Ovary (tissue), 9 donors: ENCODE measurements around the gene ZKSCAN3. TPM values are rescaled to one million over a fixed set of nuclear protein-coding genes. Genes with fewer than 3 reads are reported as not detected.
A peak's percentile ranks its signal among the peaks of the same experiment; 100 is the strongest.

Experiments used
- DNase-seq, 5 donors: peaks; one replicate each; pipeline ENCODE4 v3.0.0-alpha.2; 2019 to 2020
- H3K27ac ChIP-seq, 2 donors: fragments of 200-600 bp; one replicate each; pipeline versions ENCODE4 v1.5.1 to v1.8.0; 2019 to 2022
- H3K27me3 ChIP-seq: fragments of 200-600 bp; one replicate; pipeline ENCODE4 v1.8.0; 2022
- H3K36me3 ChIP-seq: fragments of 200-600 bp; sonication (generic); one replicate; pipeline ENCODE4 v1.5.1; 2019
- H3K4me1 ChIP-seq: one replicate; pipeline ENCODE4 v1.8.1; 2013; ENCODE audit warnings: mild to moderate bottlenecking, moderate library complexity; ENCODE audit not compliant: insufficient read depth
- H3K4me3 ChIP-seq: fragments of 200-600 bp; sonication (generic); one replicate; pipeline ENCODE4 v1.5.1; 2017
- H3K9me3 ChIP-seq, 2 donors: fragments of 200-600 bp in 1 of 2; sonication (generic) in 1 of 2; one replicate each; pipeline versions ENCODE4 v1.5.1 to v1.8.1; 2013 to 2019; ENCODE audit warnings: mild to moderate bottlenecking in 1 of 2, moderate library complexity in 1 of 2
- CTCF ChIP-seq, 3 donors: fragments of 450-650 bp in 2 of 3; fragments of 200-600 bp in 1 of 3; IDR thresholded peaks; one replicate each; pipeline versions ENCODE4 v1.5.1 to v1.8.0; 2016 to 2022; ENCODE audit warnings: antibody characterized with exemption in 3 of 3, mild to moderate bottlenecking in 1 of 3
- EP300 ChIP-seq: sonication (generic); formaldehyde crosslinking; IDR thresholded peaks from one replicate; pipeline ENCODE4 v1.6.1; 2017; ENCODE audit warnings: antibody characterized with exemption
- POLR2A ChIP-seq: fragments of 450-650 bp; IDR thresholded peaks from one replicate; pipeline ENCODE4 v1.6.1; 2017; ENCODE audit warnings: antibody characterized with exemption, mild to moderate bottlenecking, moderate library complexity
- WGBS, 3 donors: extraction: QIAGEN DNeasy Blood & Tissue Kit in 1 of 3; methylation state at CpG; one replicate each; pipeline versions ENCODE4 v1.1.5 to v1.1.7; 2013 to 2017; 5-methylcytosine and 5-hydroxymethylcytosine counted together
- intact Hi-C, 4 donors: fragments of 100-400 bp; cut with DNase I; formaldehyde crosslinking; loops; one replicate each; pipeline versions ENCODE4 v1.11.0 to v1.15.1; 2022 to 2023
- polyA plus RNA-seq, 2 donors: library from polyadenylated mRNA; stranded (reverse); fragments of 200-250 nt in 1 of 2; fragments of 350-450 nt in 1 of 2; fragmentation: Illumina TruSeq in 1 of 2; extraction: RNeasy Lipid Tissue Mini Kit (QIAGEN cat#74804) in 1 of 2; gene quantifications; one replicate each; pipeline ENCODE4 v1.2.3, GENCODE V29; 2013 to 2014
- total RNA-seq, 7 donors: library from RNA; depleted of rRNA in 2 of 7; stranded (reverse); fragments of >200 nt in 2 of 7; fragmentation: NEBNext Ultra II Directional in 3 of 7; extraction: Animal tissue kit (Norgen Biotek cat#: 25700) in 3 of 7; gene quantifications; one replicate each; pipeline versions ENCODE4 v1.1.0 to v1.2.4, GENCODE V29; 2016 to 2023
- donor health status: DM: no; HTN: no; CAD: no; lungs with moderate emphysema.
- donor health status: DM: no; HTN: no; CAD: no.
- donor health status: Bipolar disorder and iron deficiency.
- donor health status: DM: yes; HTN: yes; CAD: no.
- donor health status: DM: no; HTN: no; CAD: no.
- donor health status: DM: yes; HTN: yes; CAD: no.

The ZKSCAN3 gene
- total and polyA plus RNA-seq, 9 donors = 2.0 to 8.2 (median 6.1) TPM

GRCh38 chr6:28353981-28354676 lies 4.4 kb downstream of the ZKSCAN3 start:
- intact Hi-C loops = loop anchor here (10.0 kb wide), 4 partner anchors 89 to 459 kb away; partner anchors contain the start of genes NKAPL (in 2 of the 4), ZKSCAN4 (in 2 of the 4) and ZSCAN26 (in 1 of the 4)
- Histone ChIP-seq H3K9me3 (no peaks in the 10 kb centered on the region), H3K36me3 (no peaks in the 10 kb centered on the region), H3K27me3 (no peaks in the 10 kb centered on the region), H3K4me3 (peak overlapping the region; percentile 35), H3K27ac (peak overlapping the region; percentile 27 to 83), H3K4me1 (peaks cover 7% of the 10 kb centered on the region)
- TF ChIP-seq EP300 (no peak), POLR2A (no peak), CTCF (IDR thresholded peaks at IDR 0.05) (no peak)
- whole genome bisulfite sequencing, 3 donors = 54 to 59% (median 55%) methylated on average over 11 of the region's 11 CpGs
- DNase-seq = peak; percentile 68 to 80 (median 73)

GRCh38 chr6:28354688-28355554 lies 5.2 kb downstream of the ZKSCAN3 start:
- WGBS, 3 donors = 82 to 86% (median 85%) methylated on average over 10 of the region's 10 CpGs
- H3K4me3 ChIP-seq = no peak overlapping the region
- peak in 1 of 5 donors; percentile 19 for DNase-seq
- H3K36me3 ChIP-seq = no peaks in the 10 kb centered on the region
- H3K27ac ChIP-seq = peak overlapping the region in 1 of 2 donors; percentile 83
- intact Hi-C loops = loop anchor here (5.0 to 10.0 kb wide), 5 partner anchors 90 to 460 kb away; partner anchors contain the start of genes NKAPL (in 2 of the 4), ZKSCAN4 (in 2 of the 4), ZSCAN26 (in 1 of the 4) and ZSCAN9 (in 1 of the 4)
- no peaks in the 10 kb centered on the region for H3K27me3 ChIP-seq
- H3K4me1 ChIP-seq = peaks cover 7% of the 10 kb centered on the region
- H3K9me3 ChIP-seq = no peaks in the 10 kb centered on the region
- TF ChIP-seq EP300 (no peak), POLR2A (no peak), CTCF (IDR thresholded peaks at IDR 0.05) (no peak)

- Histone ChIP-seq H3K27ac (peak overlapping the region; percentile 26 to 75), H3K27me3 (no peaks in the 10 kb centered on the region), H3K36me3 (no peaks in the 10 kb centered on the region), H3K4me1 (peaks cover 4% of the 10 kb centered on the region), H3K4me3 (peak overlapping the region; percentile 56), H3K9me3 (no peaks in the 10 kb centered on the region)
- DNase-seq = peak; percentile 70 to 80 (median 72)
- TF ChIP-seq CTCF (IDR thresholded peaks at IDR 0.05) (peak; percentile 73 to 82 (median 80)), EP300 (no peak)
- intact Hi-C loops = loop anchor here (5.0 to 10.0 kb wide), 5 partner anchors 91 to 461 kb away; partner anchors contain the start of genes NKAPL (in 2 of the 4), ZKSCAN4 (in 2 of the 4), ZSCAN26 (in 1 of the 4) and ZSCAN9 (in 1 of the 4)
- WGBS, 3 donors = 0 to 1% (median 1%) methylated on average over 19 of the region's 19 CpGs
These were observed 6.3 kb downstream of the ZKSCAN3 start for GRCh38 chr6:28355743-28356665.
